HTR-8/SVneo (cell line): Measurements from ENCODE around the gene F10.
A peak's percentile ranks its signal among the peaks of the same experiment; 100 is the strongest.

ENCODE experiments used
- DNase-seq: peaks from one replicate; pipeline ENCODE4 v3.0.0; 2011; ENCODE audit warnings: low spot score, mixed read lengths; ENCODE audit not compliant: insufficient read length
- FAIRE-seq: peaks from 2 replicates; lab custom pipeline; 2011; peaks lifted over from hg19 to GRCh38; lab: Jason Lieb, UNC

F10 gene

DNA sequence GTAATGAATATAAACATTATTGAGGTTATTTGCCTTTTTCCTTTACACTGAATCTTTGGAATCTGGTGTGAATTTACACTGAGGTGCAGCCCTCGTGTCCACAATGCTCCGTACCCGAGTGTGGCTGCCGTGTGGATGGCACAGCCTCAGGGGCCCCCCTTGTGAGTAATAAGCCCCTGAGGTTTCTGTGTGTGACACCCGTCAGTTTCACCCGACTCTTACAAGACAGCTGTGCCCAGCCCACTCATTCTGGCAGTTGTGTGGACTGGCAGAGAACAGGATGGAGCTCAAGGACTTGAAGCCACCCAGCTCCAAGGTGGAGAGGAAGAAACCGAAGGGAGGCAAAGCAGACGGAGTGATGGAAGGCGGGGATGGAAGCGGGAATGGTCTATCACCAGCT, 43.7 kb downstream of the F10 start:
- DNase-seq (no peak), FAIRE-seq (no peak)

DNA sequence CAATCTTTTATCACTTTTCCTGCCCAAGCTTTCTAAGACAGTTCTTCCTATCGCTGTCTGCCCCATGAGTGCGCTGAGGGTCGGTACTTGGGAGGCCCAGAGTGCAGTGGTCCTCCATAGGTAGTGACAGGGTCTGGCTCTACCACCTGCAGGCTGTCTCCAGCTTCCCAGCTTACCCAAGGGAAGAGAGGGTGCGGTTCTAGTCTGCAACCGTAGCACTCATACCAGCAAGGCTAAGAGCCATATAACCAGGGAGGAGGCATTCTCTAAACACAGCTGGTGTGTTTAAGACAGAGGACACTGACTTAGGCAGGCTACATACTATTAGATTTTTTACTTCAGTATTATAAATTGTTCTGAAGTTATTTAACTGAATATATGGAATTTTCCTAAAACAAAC, 44.1 kb downstream of the F10 start:
- DNase-seq = no peak
- FAIRE-seq = no peak

- FAIRE-seq (no peak), DNase-seq (no peak)
These were observed 44.6 kb downstream of the F10 start for GRCh38 chr13:113167155-113167554.

- no peak for DNase-seq
- FAIRE-seq = no peak
These were observed 45.0 kb downstream of the F10 start for GRCh38 chr13:113167575-113167974.

DNA sequence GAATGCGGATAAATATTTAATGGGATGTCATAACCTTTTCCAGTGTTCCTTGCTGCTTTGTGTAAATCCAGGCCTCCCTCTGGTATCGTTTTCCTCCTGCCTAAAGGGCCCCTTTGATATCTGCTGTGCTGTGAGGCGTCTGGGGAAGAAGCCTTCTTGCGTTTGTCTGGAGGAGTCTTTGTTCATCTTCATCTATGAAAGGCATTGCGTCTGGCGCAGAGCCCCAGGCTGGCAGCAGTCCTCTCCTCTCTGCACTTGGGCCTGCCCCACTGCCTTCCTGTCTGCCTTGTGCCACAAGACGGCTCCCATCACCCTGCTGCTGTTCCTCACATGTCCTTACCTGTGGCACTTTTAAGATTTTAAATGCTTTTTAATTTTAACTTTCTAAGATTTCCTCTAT, 45.6 kb downstream of the F10 start:
- no peak for DNase-seq
- FAIRE-seq = no peak

GRCh38 chr13:113169277-113170272, 47.0 kb downstream of the F10 start:
- DNase-seq (no peak), FAIRE-seq (peak; percentile 28)

DNA sequence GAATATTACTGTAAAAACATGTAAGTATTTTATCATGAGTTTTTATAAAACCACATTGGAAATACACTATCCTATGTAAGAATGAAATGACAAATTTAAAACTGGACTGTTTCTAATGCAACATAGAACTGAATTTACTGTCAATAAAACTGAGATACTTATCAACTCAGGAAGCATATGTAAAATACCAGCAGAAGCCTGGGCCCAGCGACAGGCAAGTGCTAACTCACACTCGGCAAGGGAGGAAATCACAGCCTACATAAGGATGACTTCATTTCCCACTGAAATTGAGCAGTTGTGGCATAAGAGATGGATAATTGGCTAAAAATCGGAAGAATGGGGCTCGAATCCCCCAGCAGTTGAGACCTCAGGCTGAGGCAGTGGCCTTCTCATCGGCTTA, 47.9 kb downstream of the F10 start:
- FAIRE-seq = no peak
- no peak for DNase-seq

GRCh38 chr13:113171250-113172125, 48.9 kb downstream of the F10 start:
- no peak for FAIRE-seq
- no peak for DNase-seq

- FAIRE-seq = no peak
- no peak for DNase-seq
These were observed 49.9 kb downstream of the F10 start for GRCh38 chr13:113172419-113172926.

DNA sequence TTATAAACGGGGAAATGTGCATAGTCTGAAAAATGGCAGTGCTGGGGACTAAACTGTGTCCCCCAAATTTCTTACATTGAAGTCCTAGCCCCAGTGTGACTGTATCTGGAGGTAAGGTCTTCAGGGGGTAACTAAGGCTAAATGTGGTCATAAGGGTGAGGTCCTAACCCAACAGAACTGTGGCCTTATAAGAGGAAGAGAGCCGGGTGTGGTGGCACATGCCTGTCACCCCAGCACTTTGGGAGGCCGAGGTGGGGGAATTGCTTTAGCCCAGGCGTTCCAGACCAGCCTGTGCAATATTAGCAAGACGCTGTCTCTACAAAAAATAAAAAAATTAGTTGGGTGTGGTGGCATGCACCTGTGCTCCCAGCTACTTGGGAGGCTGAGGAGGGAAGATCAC, 53.7 kb downstream of the F10 start:
- FAIRE-seq (no peak), DNase-seq (no peak)

DNA sequence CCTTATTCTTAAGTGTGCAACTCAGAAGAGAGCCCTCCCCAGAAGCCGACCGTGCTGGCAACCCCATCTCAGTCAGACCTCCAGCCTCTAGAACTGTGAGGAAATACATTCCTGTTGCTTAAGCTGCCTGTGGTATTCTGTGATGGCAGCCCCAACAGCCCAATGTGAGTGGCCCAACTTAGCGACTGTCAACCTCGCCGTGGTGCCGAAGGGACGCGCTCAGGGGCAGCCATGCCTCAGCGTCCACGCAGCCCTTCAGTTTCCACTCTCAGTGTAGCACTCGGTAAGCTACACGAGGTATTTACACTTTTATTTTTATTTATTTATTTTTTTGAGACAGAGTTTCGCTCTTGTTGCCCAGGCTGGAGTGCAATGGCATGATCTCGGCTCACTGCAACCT, 54.2 kb downstream of the F10 start:
- DNase-seq (no peak), FAIRE-seq (no peak)

DNA sequence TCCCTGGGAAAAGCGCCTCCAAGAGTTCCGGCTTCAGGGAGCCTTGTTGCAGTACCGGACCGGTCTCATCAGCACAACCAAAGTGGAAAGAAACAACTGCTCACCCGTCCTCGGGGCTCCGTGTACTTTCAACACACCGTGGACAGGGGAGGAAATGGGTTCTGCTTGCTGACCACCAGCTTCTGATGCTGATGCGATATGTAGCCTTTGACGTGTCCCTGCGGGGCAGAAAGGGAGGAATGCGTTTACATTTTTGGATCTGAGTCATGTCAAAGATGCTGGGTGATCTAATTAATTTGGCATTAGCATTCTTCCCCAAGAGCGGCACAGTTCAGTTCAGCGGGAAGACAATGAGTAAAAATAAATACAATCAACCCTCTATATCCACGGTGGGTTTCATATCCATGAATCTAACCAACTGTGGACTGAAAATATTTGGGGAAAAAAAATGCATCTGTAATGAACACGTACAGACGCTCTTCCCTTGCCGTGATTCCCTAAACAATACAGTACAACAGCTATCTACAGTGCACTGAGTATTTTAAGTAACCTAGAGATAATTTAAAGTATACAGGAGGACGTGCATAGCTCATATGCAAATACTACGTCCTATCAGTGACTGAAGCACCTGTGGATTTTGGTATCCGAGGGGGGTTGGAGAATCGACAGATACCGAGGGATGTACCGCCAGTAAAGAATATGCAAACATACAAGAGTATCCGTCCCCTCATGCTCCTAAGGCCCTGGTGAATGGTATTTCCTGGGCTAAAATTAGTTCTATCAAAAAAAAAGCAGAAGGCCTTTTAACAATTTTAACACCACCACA, 55.7 kb downstream of the F10 start:
- FAIRE-seq = peak; percentile 76
- peak; percentile 80 for DNase-seq

- DNase-seq (no peak), FAIRE-seq (no peak)
These were observed 56.2 kb downstream of the F10 start for GRCh38 chr13:113178896-113179167.

- no peak for FAIRE-seq
- no peak for DNase-seq
These were observed 57.0 kb downstream of the F10 start for GRCh38 chr13:113179374-113180230.

- no peak for FAIRE-seq
- DNase-seq = no peak
These were observed 59.4 kb downstream of the F10 start for GRCh38 chr13:113182046-113182445.

DNA sequence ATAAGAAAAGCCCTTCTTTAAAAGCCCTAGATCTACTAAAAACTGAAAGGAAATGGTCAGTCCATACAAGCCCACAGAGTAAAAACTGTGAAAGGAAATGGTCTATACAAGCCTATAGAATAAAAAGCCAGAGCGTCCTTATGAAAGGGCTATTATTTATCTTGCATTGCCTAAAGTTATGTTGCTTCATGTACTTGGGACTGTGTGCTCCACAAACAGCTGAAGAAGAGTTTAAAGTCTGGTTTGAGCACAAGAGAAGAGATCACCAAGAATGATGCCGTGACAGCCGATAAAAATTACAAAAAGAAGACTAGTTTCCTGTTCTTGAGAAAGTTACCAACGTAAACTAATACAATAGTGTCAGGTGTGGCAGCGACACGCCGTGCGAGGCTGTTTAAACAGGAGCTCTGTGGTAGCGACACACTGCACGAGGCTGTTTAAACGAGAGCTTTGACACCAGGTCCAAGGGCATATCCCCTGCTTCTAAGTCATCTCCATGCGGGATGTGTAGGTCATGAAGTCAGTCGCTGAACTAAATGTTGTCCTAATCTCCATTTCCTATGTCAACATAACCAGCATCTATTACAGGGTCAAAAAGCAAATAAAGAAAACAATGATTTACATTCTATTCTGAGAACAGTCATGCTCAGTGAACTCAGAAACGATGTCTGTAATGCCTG, 61.0 kb downstream of the F10 start:
- no peak for DNase-seq
- no peak for FAIRE-seq

- no peak for DNase-seq
- no peak for FAIRE-seq
These were observed 62.2 kb downstream of the F10 start for GRCh38 chr13:113184568-113185440.
